ENCODE results near the gene AFF1.

DNA sequence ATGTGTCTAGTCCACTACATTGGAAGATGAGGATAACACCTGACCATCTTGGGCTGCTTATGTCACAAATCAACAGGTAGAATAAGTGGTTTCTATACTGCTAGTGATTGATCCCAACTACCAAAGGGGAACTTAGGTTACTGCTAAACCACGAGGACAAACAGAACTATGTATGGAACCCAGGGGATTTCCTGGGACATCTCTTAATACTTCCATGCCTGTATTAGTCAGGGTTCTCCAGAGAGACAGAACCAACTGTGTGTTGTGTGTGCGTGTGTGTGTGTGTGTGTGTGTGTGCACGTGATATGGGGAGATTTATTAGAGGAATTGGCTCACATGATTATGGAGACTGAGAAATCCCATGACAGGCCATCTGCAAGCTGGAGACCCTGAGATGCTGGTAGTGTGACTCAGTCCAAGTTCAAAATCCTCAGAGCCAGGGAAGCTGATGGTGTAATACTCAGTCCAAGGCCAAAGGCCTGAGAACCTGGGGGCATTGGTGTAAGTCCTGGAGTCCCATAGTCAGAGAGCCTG, 16.2 kb upstream of the AFF1 start:
- TF ChIP-seq, protein P1, sequence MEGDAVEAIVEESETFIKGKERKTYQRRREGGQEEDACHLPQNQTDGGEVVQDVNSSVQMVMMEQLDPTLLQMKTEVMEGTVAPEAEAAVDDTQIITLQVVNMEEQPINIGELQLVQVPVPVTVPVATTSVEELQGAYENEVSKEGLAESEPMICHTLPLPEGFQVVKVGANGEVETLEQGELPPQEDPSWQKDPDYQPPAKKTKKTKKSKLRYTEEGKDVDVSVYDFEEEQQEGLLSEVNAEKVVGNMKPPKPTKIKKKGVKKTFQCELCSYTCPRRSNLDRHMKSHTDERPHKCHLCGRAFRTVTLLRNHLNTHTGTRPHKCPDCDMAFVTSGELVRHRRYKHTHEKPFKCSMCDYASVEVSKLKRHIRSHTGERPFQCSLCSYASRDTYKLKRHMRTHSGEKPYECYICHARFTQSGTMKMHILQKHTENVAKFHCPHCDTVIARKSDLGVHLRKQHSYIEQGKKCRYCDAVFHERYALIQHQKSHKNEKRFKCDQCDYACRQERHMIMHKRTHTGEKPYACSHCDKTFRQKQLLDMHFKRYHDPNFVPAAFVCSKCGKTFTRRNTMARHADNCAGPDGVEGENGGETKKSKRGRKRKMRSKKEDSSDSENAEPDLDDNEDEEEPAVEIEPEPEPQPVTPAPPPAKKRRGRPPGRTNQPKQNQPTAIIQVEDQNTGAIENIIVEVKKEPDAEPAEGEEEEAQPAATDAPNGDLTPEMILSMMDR (conservative IDR thresholded peaks at IDR 0.05 in 1 of 2, IDR thresholded peaks at IDR 0.05 in 1 of 2; ENCODE audit: extremely low read depth in 1 of 2, insufficient read depth in 1 of 2, low read depth in 1 of 2, low read length in 2 of 2), result no peak
- TF ChIP-seq EZH2 (IDR thresholded peaks at IDR 0.05; ENCODE audit: borderline replicate concordance, low read length), result no peak

Data from mammary epithelial cell (primary cell).